ENCODE measurements around the gene QPCTL.

QPCTL gene

GRCh38 chr19:45729800-45730290, 37.4 kb downstream of the QPCTL start:
- Histone ChIP-seq H3K4me3 (ENCODE audit: insufficient read length, low read depth) (peak overlapping the region; percentile 54), H3K4me1 (ENCODE audit: insufficient read depth, insufficient read length) (no peaks in the 10 kb centered on the region), H3K27me3 (ENCODE audit: insufficient read depth, insufficient read length) (no peaks in the 10 kb centered on the region), H3K9me3 (ENCODE audit: insufficient read depth, low read length) (no peaks in the 10 kb centered on the region), H3K36me3 (ENCODE audit: insufficient read depth, insufficient read length, low read length) (peaks cover 5% of the 10 kb centered on the region), H3K9ac (ENCODE audit: insufficient read length, low read depth) (peak overlapping the region; percentile 63)
- DNase-seq (ENCODE audit: low read depth, low spot score) = no peak
- TF ChIP-seq ZNF274 (IDR thresholded peaks at IDR 0.05; ENCODE audit: low read depth, low read length) (no peak), SUZ12 (IDR thresholded peaks at IDR 0.05; ENCODE audit: extremely low read depth, insufficient read depth, insufficient read length) (no peak), YY1 (IDR thresholded peaks at IDR 0.05; ENCODE audit: insufficient read depth, insufficient read length) (no peak)

DNA sequence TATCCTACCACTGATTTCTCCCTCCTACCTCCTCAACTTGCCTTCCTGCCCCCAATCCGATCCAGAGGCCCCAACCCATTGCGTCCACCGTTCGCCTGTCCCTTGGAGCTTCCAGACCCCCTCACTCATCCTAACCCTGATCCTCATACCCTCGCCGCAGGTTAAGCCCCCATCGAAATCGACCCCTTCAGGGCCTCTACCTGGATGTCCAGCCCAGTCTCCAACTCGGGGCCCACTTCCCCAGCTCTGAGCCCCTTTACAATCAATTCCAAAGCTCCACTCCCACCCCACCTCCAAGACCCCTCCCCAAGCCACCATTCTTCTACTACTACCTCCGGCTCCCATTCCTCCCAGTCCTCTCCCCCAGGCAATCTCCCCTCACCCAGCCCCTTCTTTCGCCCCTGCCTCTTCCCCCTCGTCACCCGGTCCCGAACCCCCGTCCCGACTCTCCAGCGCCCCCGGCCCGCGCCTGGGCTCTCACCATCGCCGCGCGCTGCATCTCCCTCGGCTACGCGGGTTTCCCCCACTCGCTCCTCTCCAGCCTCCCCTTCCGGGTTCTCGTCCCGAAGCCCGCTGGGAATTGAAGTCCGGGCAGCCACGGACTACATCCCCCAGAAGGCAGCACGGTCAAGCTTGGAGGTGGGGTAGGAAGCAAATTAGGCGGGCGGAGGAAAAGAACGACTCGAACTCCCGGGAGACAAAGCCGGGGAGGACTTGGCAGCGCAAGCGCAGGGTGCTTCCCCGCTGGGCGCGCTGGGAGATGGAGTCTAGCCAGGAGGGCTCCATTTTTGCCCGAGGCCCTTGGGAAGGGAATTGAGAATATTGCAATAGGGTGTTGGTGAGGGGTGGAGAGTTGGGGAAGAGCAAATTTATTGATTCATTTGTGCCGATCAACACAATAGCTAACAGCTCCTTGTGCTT, 38.2 kb downstream of the QPCTL start, which contains the start of gene FBXO46:
FBXO46 (minus strand) TSS at position 529 of the 921 bp plus-strand sequence. CDS start 17,401 bp downstream, outside the sequence.
- DNase-seq (ENCODE audit: low read depth, low spot score) = peak; percentile 94
- Histone ChIP-seq H3K4me3 (ENCODE audit: insufficient read length, low read depth) (peak within 1 kb of the TSS; percentile 54), H3K27me3 (ENCODE audit: insufficient read depth, insufficient read length) (no peaks in the 10 kb centered on the region), H3K36me3 (ENCODE audit: insufficient read depth, insufficient read length, low read length) (peaks cover 5% of the 10 kb centered on the region), H3K4me1 (ENCODE audit: insufficient read depth, insufficient read length) (no peaks in the 10 kb centered on the region), H3K9ac (ENCODE audit: insufficient read length, low read depth) (peak within 1 kb of the TSS; percentile 63), H3K9me3 (ENCODE audit: insufficient read depth, low read length) (no peaks in the 10 kb centered on the region)
- peak; percentile 61 for TF ChIP-seq YY1 (IDR thresholded peaks at IDR 0.05; ENCODE audit: insufficient read depth, insufficient read length)
- no peak for TF ChIP-seq SUZ12 (IDR thresholded peaks at IDR 0.05; ENCODE audit: extremely low read depth, insufficient read depth, insufficient read length)
- TF ChIP-seq ZNF274 (IDR thresholded peaks at IDR 0.05; ENCODE audit: low read depth, low read length) = no peak

- DNase-seq (ENCODE audit: low read depth, low spot score) = no peak
- Histone ChIP-seq H3K27me3 (ENCODE audit: insufficient read depth, insufficient read length) (no peaks in the 10 kb centered on the region), H3K9me3 (ENCODE audit: insufficient read depth, low read length) (no peaks in the 10 kb centered on the region), H3K4me3 (ENCODE audit: insufficient read length, low read depth) (no peak within 1 kb of the TSS), H3K4me1 (ENCODE audit: insufficient read depth, insufficient read length) (no peaks in the 10 kb centered on the region), H3K9ac (ENCODE audit: insufficient read length, low read depth) (no peak within 1 kb of the TSS), H3K36me3 (ENCODE audit: insufficient read depth, insufficient read length, low read length) (no peaks in the 10 kb centered on the region)
- TF ChIP-seq SUZ12 (IDR thresholded peaks at IDR 0.05; ENCODE audit: extremely low read depth, insufficient read depth, insufficient read length) (no peak), ZNF274 (IDR thresholded peaks at IDR 0.05; ENCODE audit: low read depth, low read length) (no peak), YY1 (IDR thresholded peaks at IDR 0.05; ENCODE audit: insufficient read depth, insufficient read length) (no peak)
Measured at GRCh38 chr19:45733160-45733810, 40.8 kb downstream of the QPCTL start, which contains the start of gene MEIOSIN. MEIOSIN (plus strand) TSS chr19:45733439; CDS start chr19:45735377, 1,938 bp downstream.

- Histone ChIP-seq H3K9ac (ENCODE audit: insufficient read length, low read depth) (no peak overlapping the region), H3K4me3 (ENCODE audit: insufficient read length, low read depth) (no peak overlapping the region), H3K4me1 (ENCODE audit: insufficient read depth, insufficient read length) (peaks cover 2% of the 10 kb centered on the region), H3K27me3 (ENCODE audit: insufficient read depth, insufficient read length) (no peaks in the 10 kb centered on the region), H3K36me3 (ENCODE audit: insufficient read depth, insufficient read length, low read length) (no peaks in the 10 kb centered on the region), H3K9me3 (ENCODE audit: insufficient read depth, low read length) (no peaks in the 10 kb centered on the region)
- DNase-seq (ENCODE audit: low read depth, low spot score) = no peak
- TF ChIP-seq ZNF274 (IDR thresholded peaks at IDR 0.05; ENCODE audit: low read depth, low read length) (no peak), YY1 (IDR thresholded peaks at IDR 0.05; ENCODE audit: insufficient read depth, insufficient read length) (no peak), SUZ12 (IDR thresholded peaks at IDR 0.05; ENCODE audit: extremely low read depth, insufficient read depth, insufficient read length) (no peak)
Measured at GRCh38 chr19:45739498-45740439, 47.3 kb downstream of the QPCTL start.

- Histone ChIP-seq H3K9ac (ENCODE audit: insufficient read length, low read depth) (no peak overlapping the region), H3K4me3 (ENCODE audit: insufficient read length, low read depth) (no peak overlapping the region), H3K9me3 (ENCODE audit: insufficient read depth, low read length) (no peaks in the 10 kb centered on the region), H3K27me3 (ENCODE audit: insufficient read depth, insufficient read length) (no peaks in the 10 kb centered on the region), H3K36me3 (ENCODE audit: insufficient read depth, insufficient read length, low read length) (no peaks in the 10 kb centered on the region), H3K4me1 (ENCODE audit: insufficient read depth, insufficient read length) (peaks cover 3% of the 10 kb centered on the region)
- TF ChIP-seq YY1 (IDR thresholded peaks at IDR 0.05; ENCODE audit: insufficient read depth, insufficient read length) = no peak
- no peak for TF ChIP-seq ZNF274 (IDR thresholded peaks at IDR 0.05; ENCODE audit: low read depth, low read length)
- TF ChIP-seq SUZ12 (IDR thresholded peaks at IDR 0.05; ENCODE audit: extremely low read depth, insufficient read depth, insufficient read length) = no peak
- no peak for DNase-seq (ENCODE audit: low read depth, low spot score)
Measured at GRCh38 chr19:45742969-45743368, 50.5 kb downstream of the QPCTL start.

DNA sequence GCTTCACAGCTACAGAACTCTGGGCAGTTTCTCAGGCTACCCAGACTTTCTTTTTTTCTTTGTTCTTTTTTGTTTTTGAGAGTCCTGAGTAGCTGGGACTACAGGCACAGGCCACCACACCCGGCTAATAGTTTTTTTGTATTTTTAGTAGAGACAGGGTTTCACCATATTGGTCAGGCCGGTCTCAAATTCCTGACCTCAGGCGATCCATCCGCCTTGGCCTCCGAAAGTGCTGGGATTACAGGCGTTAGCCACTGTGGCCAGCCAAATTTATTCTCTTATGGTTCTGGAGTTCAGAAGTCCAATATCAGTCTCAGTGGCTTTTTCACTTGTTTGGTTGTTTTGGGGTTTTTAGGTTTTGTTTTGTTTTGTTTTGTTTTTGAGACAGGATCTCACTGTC, 53.1 kb downstream of the QPCTL start:
- Histone ChIP-seq H3K4me3 (ENCODE audit: insufficient read length, low read depth) (no peak overlapping the region), H3K27me3 (ENCODE audit: insufficient read depth, insufficient read length) (no peaks in the 10 kb centered on the region), H3K9me3 (ENCODE audit: insufficient read depth, low read length) (no peaks in the 10 kb centered on the region), H3K36me3 (ENCODE audit: insufficient read depth, insufficient read length, low read length) (no peaks in the 10 kb centered on the region), H3K9ac (ENCODE audit: insufficient read length, low read depth) (no peak overlapping the region), H3K4me1 (ENCODE audit: insufficient read depth, insufficient read length) (peaks cover 3% of the 10 kb centered on the region)
- DNase-seq (ENCODE audit: low read depth, low spot score) = no peak
- TF ChIP-seq ZNF274 (IDR thresholded peaks at IDR 0.05; ENCODE audit: low read depth, low read length) = no peak
- no peak for TF ChIP-seq SUZ12 (IDR thresholded peaks at IDR 0.05; ENCODE audit: extremely low read depth, insufficient read depth, insufficient read length)
- no peak for TF ChIP-seq YY1 (IDR thresholded peaks at IDR 0.05; ENCODE audit: insufficient read depth, insufficient read length)
